K562 (cell line): Measurements from ENCODE around the gene MCL1. TPM values are rescaled to one million over a fixed set of nuclear protein-coding genes. Genes with fewer than 3 reads are reported as not detected.

Source experiments
- BCOR ChIP-seq: fragments of 450-650 bp; IDR thresholded peaks from 2 replicates; pipeline ENCODE4 v1.6.1; 2016
- EP300 ChIP-seq: IDR thresholded peaks from 2 replicates; pipeline ENCODE4 v1.6.1; 2012; ENCODE audit warnings: low read length, improper control_type of control experiment
- ESRRB ChIP-seq: fragments of 250-450 bp; sonication (Bioruptor Pico); IDR thresholded peaks from 2 replicates; pipeline ENCODE4 v1.5.0; 2020; ENCODE audit warnings: mild to moderate bottlenecking, moderate library complexity, borderline replicate concordance
- ETS2 ChIP-seq: IDR thresholded peaks from 2 replicates; pipeline ENCODE4 v1.6.1; 2016; ENCODE audit warnings: borderline replicate concordance, missing genetic modification characterization, mild to moderate bottlenecking, moderate library complexity, missing compliant biosample characterization; ENCODE audit not compliant: poor library complexity, severe bottlenecking
- FOSL1 ChIP-seq: fragments of 200-800 bp; sonication (Bioruptor generic); conservative IDR thresholded peaks from 2 replicates; pipeline ENCODE4 v1.6.1; 2016; ENCODE audit warnings: missing genetic modification characterization, missing compliant biosample characterization
- FOXA1 ChIP-seq: fragments of 450-650 bp; IDR thresholded peaks from 2 replicates; pipeline ENCODE4 v1.6.1; 2016; ENCODE audit warnings: mild to moderate bottlenecking, borderline replicate concordance
- MCM5 ChIP-seq: fragments of 450-650 bp; IDR thresholded peaks from 2 replicates; pipeline ENCODE4 v1.6.1; 2016; ENCODE audit warnings: low read depth
- MTA2 ChIP-seq: fragments of 450-650 bp; IDR thresholded peaks from 2 replicates; pipeline ENCODE4 v1.6.1; 2016; ENCODE audit warnings: low read depth
- NBN ChIP-seq: fragments of 450-650 bp; IDR thresholded peaks from 2 replicates; pipeline ENCODE4 v1.6.1; 2016; ENCODE audit warnings: low read depth, mild to moderate bottlenecking
- NELFE ChIP-seq: IDR thresholded peaks from 2 replicates; pipeline ENCODE4 v1.6.1; 2011; ENCODE audit warnings: mild to moderate bottlenecking; ENCODE audit not compliant: insufficient read depth, insufficient read length
- PPARD ChIP-seq: fragments of 250-450 bp; sonication (Bioruptor Pico); IDR thresholded peaks from 2 replicates; pipeline ENCODE4 v1.8.0; 2022; ENCODE audit warnings: inconsistent platforms, mild to moderate bottlenecking, moderate library complexity
- SMAD2 ChIP-seq: fragments of 150-350 bp; IDR thresholded peaks from 2 replicates; pipeline ENCODE4 v1.6.1; 2014; ENCODE audit warnings: low read depth, mild to moderate bottlenecking, low read length
- TARDBP ChIP-seq: fragments of 450-650 bp; IDR thresholded peaks from 2 replicates; pipeline ENCODE4 v1.6.1; 2016
- XRCC3 ChIP-seq: fragments of 450-650 bp; IDR thresholded peaks from 2 replicates; pipeline ENCODE4 v1.6.1; 2017; ENCODE audit warnings: mild to moderate bottlenecking, moderate library complexity
- ZNF23 ChIP-seq: fragments of 250-450 bp; sonication (Bioruptor Pico); IDR thresholded peaks from 2 replicates; pipeline ENCODE4 v1.4.0; 2020; ENCODE audit warnings: mild to moderate bottlenecking
- ZNF717 ChIP-seq: fragments of 250-450 bp; sonication (Bioruptor Pico); IDR thresholded peaks from 2 replicates; pipeline ENCODE4 v1.5.0; 2021
- ZNF77 ChIP-seq: fragments of 250-450 bp; sonication (Bioruptor Pico); IDR thresholded peaks from 2 replicates; pipeline ENCODE4 v1.5.0; 2020
- polyA plus RNA-seq, 8 experiments: library from polyadenylated mRNA; depleted of rRNA in 4 of 8; stranded (reverse) in 5 of 8; unstranded in 3 of 8; fragments of >200 nt; fragmentation: Nextera tagmentation in 2 of 8; fragmentation: Illumina TruSeq in 1 of 8; extraction: Ambion mirVana in 2 of 8; extraction: Trizol in 1 of 8; gene quantifications; 2 replicates each; pipeline versions ENCODE4 v1.2.1 to v1.2.3, GENCODE V29; 2011 to 2014; ENCODE audit warnings: inconsistent platforms in 1 of 8, missing spikeins in 1 of 8
- total RNA-seq, 7 experiments: library from RNA; depleted of rRNA in 6 of 7; stranded (reverse); fragments of >200 nt in 6 of 7; fragmentation: Illumina TruSeq in 2 of 7; extraction: Trizol in 2 of 7; gene quantifications; 2 replicates each; pipeline versions ENCODE4 v1.2.1 to v1.2.3, GENCODE V29; 2011 to 2021; ENCODE audit warnings: low replicate concordance in 1 of 7
- TF ChIP-seq, protein P1 (sequence below): fragments of 450-650 bp; formaldehyde crosslinking; IDR thresholded peaks from 2 replicates; pipeline ENCODE4 v1.4.0; 2022; ENCODE audit warnings: missing genetic modification characterization
- TF ChIP-seq, protein P2 (sequence below): fragments of 250-450 bp; sonication (Bioruptor Pico); IDR thresholded peaks from 2 replicates; pipeline ENCODE4 v1.8.0; 2022; ENCODE audit warnings: moderate library complexity, mild to moderate bottlenecking, inconsistent platforms
- TF ChIP-seq, protein P3 (sequence below): fragments of 250-450 bp; sonication (Bioruptor Pico); IDR thresholded peaks from 2 replicates; pipeline ENCODE4 v1.4.0; 2020; ENCODE audit warnings: borderline replicate concordance
- TF ChIP-seq, protein P4 (sequence below): fragments of 250-450 bp; sonication (Bioruptor Pico); IDR thresholded peaks from 2 replicates; pipeline ENCODE4 v1.5.0; 2021
- TF ChIP-seq, protein P5 (sequence below): fragments of 450-650 bp; IDR thresholded peaks from 2 replicates; pipeline ENCODE4 v1.6.1; 2016; ENCODE audit warnings: borderline replicate concordance
- TF ChIP-seq, protein P6 (sequence below): fragments of 250-450 bp; sonication (Bioruptor Pico); IDR thresholded peaks from 2 replicates; pipeline ENCODE4 v1.8.0; 2021; ENCODE audit warnings: borderline replicate concordance, mild to moderate bottlenecking, moderate library complexity; ENCODE audit not compliant: poor library complexity, severe bottlenecking

Gene MCL1
- total and polyA plus RNA-seq, 9 of the 15 experiments (the other 6 are each of a cell fraction or from before 2014, with no cell fraction given), result 27.1 to 224 (median 138) TPM

DNA sequence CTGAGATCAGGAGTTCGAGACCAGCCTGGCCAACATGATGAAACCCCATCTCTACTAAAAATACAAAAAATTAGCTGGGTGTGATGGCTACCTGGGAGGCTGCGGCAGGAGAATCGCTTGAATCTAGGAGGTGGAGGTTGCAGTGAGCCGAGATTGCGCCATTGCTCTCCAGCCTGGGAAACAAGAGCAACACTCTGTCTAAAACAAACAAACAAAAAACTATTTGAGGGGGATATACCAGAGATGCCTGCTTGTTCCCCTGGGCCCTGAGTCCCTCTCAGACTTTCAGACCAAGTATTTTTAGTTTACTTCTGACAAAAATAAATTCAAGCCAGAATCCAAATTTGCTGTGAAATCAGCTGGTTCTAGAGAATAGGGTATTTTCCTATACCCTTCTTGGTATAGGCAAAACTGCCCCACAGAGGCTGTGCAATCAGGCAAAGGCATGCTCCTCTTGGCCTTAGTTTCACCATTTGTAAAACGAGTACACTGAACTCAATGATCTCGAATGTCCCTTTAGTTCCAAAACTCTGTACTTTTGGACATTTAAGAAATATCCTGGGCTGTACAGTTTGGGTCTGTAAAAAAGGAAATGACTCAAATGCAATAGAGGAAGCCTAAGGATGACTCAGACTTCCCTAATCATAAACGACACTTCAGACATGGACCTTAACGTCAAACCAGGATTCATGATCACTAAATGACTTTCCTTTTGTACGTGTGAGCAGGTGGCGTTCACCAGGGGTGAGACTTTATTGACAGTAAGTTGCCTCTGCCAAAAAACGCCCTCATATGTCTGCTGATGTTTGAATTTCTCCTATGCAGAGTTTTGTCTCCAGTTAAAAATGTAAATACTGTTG is 33.9 kb upstream of the MCL1 start (continued):
- peak; percentile 99 for TF ChIP-seq FOSL1
- no peak for TF ChIP-seq ZNF77 (CRISPR knock-in tag)
- no peak for TF ChIP-seq ESRRB (CRISPR knock-in tag)
- no peak for TF ChIP-seq SMAD2
- TF ChIP-seq, protein P1, sequence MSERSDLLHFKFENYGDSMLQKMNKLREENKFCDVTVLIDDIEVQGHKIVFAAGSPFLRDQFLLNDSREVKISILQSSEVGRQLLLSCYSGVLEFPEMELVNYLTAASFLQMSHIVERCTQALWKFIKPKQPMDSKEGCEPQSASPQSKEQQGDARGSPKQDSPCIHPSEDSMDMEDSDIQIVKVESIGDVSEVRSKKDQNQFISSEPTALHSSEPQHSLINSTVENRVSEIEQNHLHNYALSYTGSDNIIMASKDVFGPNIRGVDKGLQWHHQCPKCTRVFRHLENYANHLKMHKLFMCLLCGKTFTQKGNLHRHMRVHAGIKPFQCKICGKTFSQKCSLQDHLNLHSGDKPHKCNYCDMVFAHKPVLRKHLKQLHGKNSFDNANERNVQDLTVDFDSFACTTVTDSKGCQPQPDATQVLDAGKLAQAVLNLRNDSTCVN (CRISPR knock-in tag), result no peak
- peak; percentile 84 for TF ChIP-seq NBN
- TF ChIP-seq NELFE, result no peak
- TF ChIP-seq XRCC3, result no peak
- TF ChIP-seq ZNF717, result no peak
- no peak for TF ChIP-seq PPARD (CRISPR knock-in tag)
- TF ChIP-seq, protein P2, sequence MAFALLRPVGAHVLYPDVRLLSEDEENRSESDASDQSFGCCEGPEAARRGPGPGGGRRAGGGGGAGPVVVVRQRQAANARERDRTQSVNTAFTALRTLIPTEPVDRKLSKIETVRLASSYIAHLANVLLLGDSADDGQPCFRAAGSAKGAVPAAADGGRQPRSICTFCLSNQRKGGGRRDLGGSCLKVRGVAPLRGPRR (CRISPR knock-in tag), result no peak
- peak; percentile 18; the same call in 1 of the 2 replicates for TF ChIP-seq ZNF23 (CRISPR knock-in tag)
- no peak; the same call in 1 of the 2 replicates for TF ChIP-seq BCOR
- no peak for TF ChIP-seq MTA2
- peak; percentile 92 for TF ChIP-seq EP300
- TF ChIP-seq, protein P3, sequence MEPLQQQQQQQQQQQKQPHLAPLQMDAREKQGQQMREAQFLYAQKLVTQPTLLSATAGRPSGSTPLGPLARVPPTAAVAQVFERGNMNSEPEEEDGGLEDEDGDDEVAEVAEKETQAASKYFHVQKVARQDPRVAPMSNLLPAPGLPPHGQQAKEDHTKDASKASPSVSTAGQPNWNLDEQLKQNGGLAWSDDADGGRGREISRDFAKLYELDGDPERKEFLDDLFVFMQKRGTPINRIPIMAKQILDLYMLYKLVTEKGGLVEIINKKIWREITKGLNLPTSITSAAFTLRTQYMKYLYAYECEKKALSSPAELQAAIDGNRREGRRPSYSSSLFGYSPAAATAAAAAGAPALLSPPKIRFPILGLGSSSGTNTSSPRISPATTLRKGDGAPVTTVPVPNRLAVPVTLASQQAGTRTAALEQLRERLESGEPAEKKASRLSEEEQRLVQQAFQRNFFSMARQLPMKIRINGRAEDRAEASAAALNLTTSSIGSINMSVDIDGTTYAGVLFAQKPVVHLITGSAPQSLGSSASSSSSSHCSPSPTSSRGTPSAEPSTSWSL, result 0 out of 2 replicates have a peak, but pooled peaks have one; percentile 32
- TF ChIP-seq, protein P4, sequence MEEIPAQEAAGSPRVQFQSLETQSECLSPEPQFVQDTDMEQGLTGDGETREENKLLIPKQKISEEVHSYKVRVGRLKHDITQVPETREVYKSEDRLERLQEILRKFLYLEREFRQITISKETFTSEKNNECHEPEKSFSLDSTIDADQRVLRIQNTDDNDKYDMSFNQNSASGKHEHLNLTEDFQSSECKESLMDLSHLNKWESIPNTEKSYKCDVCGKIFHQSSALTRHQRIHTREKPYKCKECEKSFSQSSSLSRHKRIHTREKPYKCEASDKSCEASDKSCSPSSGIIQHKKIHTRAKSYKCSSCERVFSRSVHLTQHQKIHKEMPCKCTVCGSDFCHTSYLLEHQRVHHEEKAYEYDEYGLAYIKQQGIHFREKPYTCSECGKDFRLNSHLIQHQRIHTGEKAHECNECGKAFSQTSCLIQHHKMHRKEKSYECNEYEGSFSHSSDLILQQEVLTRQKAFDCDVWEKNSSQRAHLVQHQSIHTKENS, result no peak
- TF ChIP-seq, protein P5, sequence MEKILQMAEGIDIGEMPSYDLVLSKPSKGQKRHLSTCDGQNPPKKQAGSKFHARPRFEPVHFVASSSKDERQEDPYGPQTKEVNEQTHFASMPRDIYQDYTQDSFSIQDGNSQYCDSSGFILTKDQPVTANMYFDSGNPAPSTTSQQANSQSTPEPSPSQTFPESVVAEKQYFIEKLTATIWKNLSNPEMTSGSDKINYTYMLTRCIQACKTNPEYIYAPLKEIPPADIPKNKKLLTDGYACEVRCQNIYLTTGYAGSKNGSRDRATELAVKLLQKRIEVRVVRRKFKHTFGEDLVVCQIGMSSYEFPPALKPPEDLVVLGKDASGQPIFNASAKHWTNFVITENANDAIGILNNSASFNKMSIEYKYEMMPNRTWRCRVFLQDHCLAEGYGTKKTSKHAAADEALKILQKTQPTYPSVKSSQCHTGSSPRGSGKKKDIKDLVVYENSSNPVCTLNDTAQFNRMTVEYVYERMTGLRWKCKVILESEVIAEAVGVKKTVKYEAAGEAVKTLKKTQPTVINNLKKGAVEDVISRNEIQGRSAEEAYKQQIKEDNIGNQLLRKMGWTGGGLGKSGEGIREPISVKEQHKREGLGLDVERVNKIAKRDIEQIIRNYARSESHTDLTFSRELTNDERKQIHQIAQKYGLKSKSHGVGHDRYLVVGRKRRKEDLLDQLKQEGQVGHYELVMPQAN, result no peak
- TF ChIP-seq ETS2 (tag), result no peak
- no peak for TF ChIP-seq TARDBP
- no peak for TF ChIP-seq MCM5
- TF ChIP-seq FOXA1, result no peak
- TF ChIP-seq, protein P6, sequence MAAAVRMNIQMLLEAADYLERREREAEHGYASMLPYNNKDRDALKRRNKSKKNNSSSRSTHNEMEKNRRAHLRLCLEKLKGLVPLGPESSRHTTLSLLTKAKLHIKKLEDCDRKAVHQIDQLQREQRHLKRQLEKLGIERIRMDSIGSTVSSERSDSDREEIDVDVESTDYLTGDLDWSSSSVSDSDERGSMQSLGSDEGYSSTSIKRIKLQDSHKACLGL (CRISPR knock-in tag), result no peak
